ENCODE measurements around the gene DPH5. TPM values are rescaled to one million over a fixed set of nuclear protein-coding genes. Genes with fewer than 3 reads are reported as not detected.
A peak's percentile ranks its signal among the peaks of the same experiment; 100 is the strongest.
"Not testable (repeated sequence)": the region's sequence is repeated elsewhere in the genome, so short reads cannot be mapped to it uniquely, and the experiment has no call there.

Gene DPH5
- total RNA-seq, 1 donor from 2014 or later = 26.0 TPM

- intact Hi-C loops (cut with DNase I) = no loop called here
- ATAC-seq (no peak), DNase-seq (ENCODE audit: low spot score) (no peak)
Observed at GRCh38 chr1:101000131-101000873, 25.3 kb downstream of the DPH5 start.

- ATAC-seq = no peak
- intact Hi-C loops (cut with DNase I) = no loop called here
- DNase-seq (ENCODE audit: low spot score) = no peak
Observed at GRCh38 chr1:100998426-100998825, 27.2 kb downstream of the DPH5 start.

GRCh38 chr1:100995198-100995988 is 30.2 kb downstream of the DPH5 start:
- no peak for DNase-seq (ENCODE audit: low spot score)
- intact Hi-C loops (cut with DNase I) = no loop called here
- no peak for ATAC-seq

GRCh38 chr1:100989306-100990077 is 36.1 kb downstream of the DPH5 start:
- intact Hi-C loops (cut with DNase I) = no loop called here

GRCh38 chr1:100988121-100988520 is 37.5 kb downstream of the DPH5 start:
- intact Hi-C loops (cut with DNase I) = no loop called here
- ATAC-seq (no peak), DNase-seq (ENCODE audit: low spot score) (no peak)

More at GRCh38 chr1:100989306-100990077, 36.1 kb downstream of the DPH5 start:
- no peak for ATAC-seq
- DNase-seq (ENCODE audit: low spot score) = no peak

GRCh38 chr1:100982793-100983192 is 42.8 kb downstream of the DPH5 start:
- intact Hi-C loops (cut with DNase I) = no loop called here
- DNase-seq (ENCODE audit: low spot score) (no peak), ATAC-seq (no peak)

- no peak for DNase-seq (ENCODE audit: low spot score)
- ATAC-seq = no peak
- intact Hi-C loops (cut with DNase I) = no loop called here
Observed at GRCh38 chr1:100979631-100980030, 46.0 kb downstream of the DPH5 start.

GRCh38 chr1:100976936-100977335 is 48.6 kb downstream of the DPH5 start:
- DNase-seq (ENCODE audit: low spot score) (no peak), ATAC-seq (no peak)
- intact Hi-C loops (cut with DNase I) = no loop called here

- ATAC-seq (no peak), DNase-seq (ENCODE audit: low spot score) (no peak)
- intact Hi-C loops (cut with DNase I) = no loop called here
Observed at GRCh38 chr1:100972185-100972584, 53.4 kb downstream of the DPH5 start.

GRCh38 chr1:100971021-100971420 is 54.6 kb downstream of the DPH5 start:
- intact Hi-C loops (cut with DNase I) = no loop called here

GRCh38 chr1:100969327-100969726 is 56.3 kb downstream of the DPH5 start:
- intact Hi-C loops (cut with DNase I) = no loop called here
- ATAC-seq (no peak), DNase-seq (ENCODE audit: low spot score) (no peak)

More at GRCh38 chr1:100971021-100971420, 54.6 kb downstream of the DPH5 start:
- ATAC-seq (no peak), DNase-seq (ENCODE audit: low spot score) (no peak)

- intact Hi-C loops (cut with DNase I) = no loop called here
- DNase-seq (ENCODE audit: low spot score) = no peak
- no peak for ATAC-seq
Observed at GRCh38 chr1:100968621-100969020, 57.0 kb downstream of the DPH5 start.

- intact Hi-C loops (cut with DNase I) = no loop called here
- ATAC-seq (no peak), DNase-seq (ENCODE audit: low spot score) (no peak)
Observed at GRCh38 chr1:100960098-100960497, 65.5 kb downstream of the DPH5 start.

- ATAC-seq = no peak
- intact Hi-C loops (cut with DNase I) = no loop called here
- DNase-seq (ENCODE audit: low spot score) = no peak
Observed at GRCh38 chr1:100959502-100960060, 66.0 kb downstream of the DPH5 start.

GRCh38 chr1:100955322-100955721 is 70.3 kb downstream of the DPH5 start:
- intact Hi-C loops (cut with DNase I) = no loop called here
- DNase-seq (ENCODE audit: low spot score) (no peak), ATAC-seq (peak; percentile 84)

- intact Hi-C loops (cut with DNase I) = no loop called here
- DNase-seq (ENCODE audit: low spot score) = no peak
- no peak for ATAC-seq
Observed at GRCh38 chr1:100953960-100954730, 71.4 kb downstream of the DPH5 start.

GRCh38 chr1:100952970-100953369 is 72.6 kb downstream of the DPH5 start:
- intact Hi-C loops (cut with DNase I); ATAC-seq; DNase-seq (ENCODE audit: low spot score): not testable (repeated sequence)

- DNase-seq (ENCODE audit: low spot score) = no peak
- no peak for ATAC-seq
- intact Hi-C loops (cut with DNase I) = no loop called here
Observed at GRCh38 chr1:100952104-100952745, 73.4 kb downstream of the DPH5 start.

All from sciatic nerve (tissue), 2 donors.